C4-2B (cell line): ENCODE data around the gene NRP1.

ENCODE experiments used
- ZFX ChIP-seq: fragments of 450-650 bp; IDR thresholded peaks from 2 replicates; pipeline ENCODE4 v1.6.1; 2017
- TF ChIP-seq, protein P1 (sequence below): fragments of 450-650 bp; conservative IDR thresholded peaks from 2 replicates; pipeline ENCODE4 v1.5.1; 2017; ENCODE audit warnings: mild to moderate bottlenecking

DNA sequence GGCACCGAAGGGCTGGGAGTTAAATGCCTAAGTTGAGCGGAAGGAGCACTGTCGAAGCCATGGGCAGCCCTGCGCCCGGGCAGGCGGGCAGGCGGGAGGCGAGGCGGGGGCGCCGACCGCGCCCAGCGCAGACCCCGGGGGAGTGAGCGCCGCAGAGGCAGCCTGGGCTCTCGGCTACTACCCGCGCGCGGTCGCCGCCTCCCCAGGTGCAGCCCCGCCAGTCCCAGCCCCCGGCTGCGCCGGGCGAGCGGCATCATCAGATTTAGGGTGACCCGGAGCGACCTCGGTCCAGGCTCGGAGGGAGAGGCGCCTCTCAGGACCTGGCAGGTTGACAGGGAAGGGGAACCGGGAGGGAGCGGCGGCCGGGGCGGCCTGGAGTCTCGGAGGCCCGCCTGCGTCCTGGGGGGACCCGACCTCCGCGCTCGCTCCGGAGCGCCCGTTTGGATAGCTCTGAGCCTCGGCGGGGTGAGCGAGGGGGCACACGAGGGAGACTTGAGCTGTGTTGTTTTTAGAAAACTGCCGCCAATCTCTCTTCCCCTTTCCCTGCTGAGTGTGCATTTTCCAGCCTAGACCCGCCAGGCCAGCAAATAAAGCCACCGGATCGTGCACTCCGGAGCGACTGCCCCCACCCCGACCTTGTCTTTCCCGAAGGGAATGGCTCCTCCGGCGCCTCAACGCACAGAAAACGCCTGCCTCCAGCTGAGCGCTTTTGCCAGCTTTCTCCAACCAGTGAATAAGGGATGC, 2.3 kb upstream of the NRP1 start:
- TF ChIP-seq, protein P1, sequence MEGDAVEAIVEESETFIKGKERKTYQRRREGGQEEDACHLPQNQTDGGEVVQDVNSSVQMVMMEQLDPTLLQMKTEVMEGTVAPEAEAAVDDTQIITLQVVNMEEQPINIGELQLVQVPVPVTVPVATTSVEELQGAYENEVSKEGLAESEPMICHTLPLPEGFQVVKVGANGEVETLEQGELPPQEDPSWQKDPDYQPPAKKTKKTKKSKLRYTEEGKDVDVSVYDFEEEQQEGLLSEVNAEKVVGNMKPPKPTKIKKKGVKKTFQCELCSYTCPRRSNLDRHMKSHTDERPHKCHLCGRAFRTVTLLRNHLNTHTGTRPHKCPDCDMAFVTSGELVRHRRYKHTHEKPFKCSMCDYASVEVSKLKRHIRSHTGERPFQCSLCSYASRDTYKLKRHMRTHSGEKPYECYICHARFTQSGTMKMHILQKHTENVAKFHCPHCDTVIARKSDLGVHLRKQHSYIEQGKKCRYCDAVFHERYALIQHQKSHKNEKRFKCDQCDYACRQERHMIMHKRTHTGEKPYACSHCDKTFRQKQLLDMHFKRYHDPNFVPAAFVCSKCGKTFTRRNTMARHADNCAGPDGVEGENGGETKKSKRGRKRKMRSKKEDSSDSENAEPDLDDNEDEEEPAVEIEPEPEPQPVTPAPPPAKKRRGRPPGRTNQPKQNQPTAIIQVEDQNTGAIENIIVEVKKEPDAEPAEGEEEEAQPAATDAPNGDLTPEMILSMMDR, result no peak
- no peak for TF ChIP-seq ZFX
